Measurements from ENCODE around the gene TNFAIP1. TPM values are rescaled to one million over a fixed set of nuclear protein-coding genes. Genes with fewer than 3 reads are reported as not detected.

The TNFAIP1 gene
- total RNA-seq, 1 experiment from 2014 or later: 21.8 TPM

DNA sequence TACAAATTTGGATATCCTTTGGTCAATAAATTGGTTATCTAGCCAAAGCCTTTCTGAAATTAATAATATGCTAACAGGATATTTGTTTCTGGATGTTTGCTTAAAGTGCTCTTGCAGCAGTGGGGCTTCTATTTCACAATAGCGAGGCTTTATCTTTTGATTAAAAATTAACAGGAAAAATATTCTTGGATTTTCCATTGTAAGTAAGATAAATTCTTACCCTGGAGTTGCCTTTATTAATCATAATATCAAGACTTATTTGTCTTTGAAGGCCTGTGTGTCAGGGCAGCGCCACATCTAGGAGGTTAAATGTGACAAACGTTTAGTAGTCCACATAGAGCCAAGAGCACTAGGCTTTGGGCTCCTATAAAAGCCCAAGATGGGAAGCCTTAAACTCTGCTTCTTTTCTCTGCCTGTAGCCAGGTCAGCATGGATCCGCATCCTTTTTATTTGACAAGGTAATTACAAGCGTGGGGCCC, 11.3 kb upstream of the TNFAIP1 start:
- WGBS (ENCODE audit: extremely low coverage, insufficient read length, low lambda C conversion rate): no CpG with 5 or more reads among the region's 5 CpGs
- Histone ChIP-seq H3K14ac (ENCODE audit: insufficient read depth, low read length) (no peak overlapping the region), H2AFZ (ENCODE audit: low read length) (no peak overlapping the region), H3K23ac (ENCODE audit: insufficient read length, low read depth, low read length) (no peak overlapping the region), H2BK12ac (ENCODE audit: insufficient read length, low read depth, low read length) (no peak overlapping the region), H2BK15ac (ENCODE audit: low read depth, low read length) (no peak overlapping the region), H3K23me2 (ENCODE audit: insufficient read length, low read depth, low read length, poor library complexity, severe bottlenecking) (peaks cover 15% of the 10 kb centered on the region), H4K8ac (replicated peaks; ENCODE audit: insufficient read length, low read depth, low read length) (no peak overlapping the region), H3K4ac (ENCODE audit: low read depth, low read length) (no peak overlapping the region), H4K20me1 (ENCODE audit: control insufficient read depth, insufficient read depth, insufficient read length) (peaks cover 3% of the 10 kb centered on the region), H2AK5ac (ENCODE audit: insufficient read length, low read length) (no peak overlapping the region), H3T11ph (ENCODE audit: low read length) (no peak overlapping the region), H3K79me2 (ENCODE audit: insufficient read depth, low read length) (peaks cover 55% of the 10 kb centered on the region), H3K4me2 (ENCODE audit: insufficient read depth, insufficient read length, low read length) (no peak overlapping the region), H2BK5ac (ENCODE audit: insufficient read length, low read length) (no peak overlapping the region), H2BK120ac (ENCODE audit: low read depth, low read length, poor library complexity, severe bottlenecking) (no peak overlapping the region), H4K91ac (ENCODE audit: insufficient read length, low read depth, low read length) (no peak overlapping the region), H3K18ac (ENCODE audit: insufficient read length, low read depth, low read length) (no peak overlapping the region), H3K27me3 (ENCODE audit: insufficient read depth, low read length) (no peaks in the 10 kb centered on the region), H3K4me1 (ENCODE audit: insufficient read depth, low read length) (peaks cover 6% of the 10 kb centered on the region), H3K9me3 (ENCODE audit: control insufficient read depth, low read depth, low read length) (no peaks in the 10 kb centered on the region), H3K9ac (ENCODE audit: extremely low read depth, insufficient read length, low read length) (no peak overlapping the region), H3K56ac (ENCODE audit: insufficient read length, low read depth, low read length) (no peak overlapping the region), H4K5ac (ENCODE audit: insufficient read length, low read depth, low read length) (no peak overlapping the region), H2BK20ac (ENCODE audit: low read depth, low read length, poor library complexity, severe bottlenecking) (no peak overlapping the region), H3K79me1 (ENCODE audit: insufficient read depth, low read depth, low read length, poor library complexity, severe bottlenecking) (peaks cover 9% of the 10 kb centered on the region), H3K27ac (ENCODE audit: insufficient read length, low read depth, low read length) (no peak overlapping the region)
- peaks cover 30 to 31% of the 10 kb centered on the region in 2 experiments for H3K4me1 Mint-ChIP-seq
- H3K9me3 Mint-ChIP-seq: no peaks in the 10 kb centered on the region
- H3K4me3 Mint-ChIP-seq: no peak overlapping the region
- H3K27me3 Mint-ChIP-seq (ENCODE audit: low read depth): no peaks in the 10 kb centered on the region
- H3K36me3 Mint-ChIP-seq (ENCODE audit: insufficient read depth in 1 of 3, low read depth in 3 of 3): peaks cover 38 to 65% (median 61%) of the 10 kb centered on the region in 3 experiments; a peak in 6 of 7 replicates
- TF ChIP-seq, protein P1, sequence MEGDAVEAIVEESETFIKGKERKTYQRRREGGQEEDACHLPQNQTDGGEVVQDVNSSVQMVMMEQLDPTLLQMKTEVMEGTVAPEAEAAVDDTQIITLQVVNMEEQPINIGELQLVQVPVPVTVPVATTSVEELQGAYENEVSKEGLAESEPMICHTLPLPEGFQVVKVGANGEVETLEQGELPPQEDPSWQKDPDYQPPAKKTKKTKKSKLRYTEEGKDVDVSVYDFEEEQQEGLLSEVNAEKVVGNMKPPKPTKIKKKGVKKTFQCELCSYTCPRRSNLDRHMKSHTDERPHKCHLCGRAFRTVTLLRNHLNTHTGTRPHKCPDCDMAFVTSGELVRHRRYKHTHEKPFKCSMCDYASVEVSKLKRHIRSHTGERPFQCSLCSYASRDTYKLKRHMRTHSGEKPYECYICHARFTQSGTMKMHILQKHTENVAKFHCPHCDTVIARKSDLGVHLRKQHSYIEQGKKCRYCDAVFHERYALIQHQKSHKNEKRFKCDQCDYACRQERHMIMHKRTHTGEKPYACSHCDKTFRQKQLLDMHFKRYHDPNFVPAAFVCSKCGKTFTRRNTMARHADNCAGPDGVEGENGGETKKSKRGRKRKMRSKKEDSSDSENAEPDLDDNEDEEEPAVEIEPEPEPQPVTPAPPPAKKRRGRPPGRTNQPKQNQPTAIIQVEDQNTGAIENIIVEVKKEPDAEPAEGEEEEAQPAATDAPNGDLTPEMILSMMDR (conservative IDR thresholded peaks at IDR 0.05): no peak
- DNase-seq: peak; percentile 5
- no peak overlapping the region for H3K27ac Mint-ChIP-seq
